ENCODE data around the gene MRFAP1.
"Not testable (repeated sequence)": the region's sequence is repeated elsewhere in the genome, so short reads cannot be mapped to it uniquely, and the experiment has no call there.

The MRFAP1 gene

DNA sequence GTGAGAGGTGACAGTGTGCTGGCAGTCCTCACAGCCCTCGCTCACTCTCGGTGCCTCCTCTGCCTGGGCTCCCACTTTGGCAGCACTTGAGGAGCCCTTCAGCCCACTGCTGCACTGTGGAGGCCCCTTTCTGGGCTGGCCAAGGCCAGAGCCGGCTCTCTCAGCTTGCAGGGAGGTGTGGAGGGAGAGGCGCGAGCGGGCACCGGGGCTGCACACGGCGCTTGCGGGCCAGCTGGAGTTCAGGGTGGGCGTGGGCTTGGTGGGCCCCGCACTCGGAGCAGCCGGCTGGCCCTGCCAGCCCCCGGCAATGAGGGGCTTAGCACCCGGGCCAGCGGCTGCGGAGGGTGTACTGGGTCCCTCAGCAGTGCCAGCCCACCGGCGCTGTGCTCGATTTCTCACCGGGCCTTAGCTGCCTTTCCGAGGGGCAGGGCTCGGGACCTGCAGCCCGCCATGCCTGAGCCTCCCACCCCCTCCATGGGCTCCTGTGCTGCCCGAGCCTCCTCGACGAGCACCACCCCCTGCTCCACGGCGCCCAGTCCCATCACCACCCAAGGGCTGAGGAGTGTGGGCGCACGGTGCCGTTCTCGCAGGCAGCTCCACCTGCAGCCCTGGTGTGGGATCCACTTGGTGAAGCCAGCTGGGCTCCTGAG, 32.2 kb downstream of the MRFAP1 start:
- DNase-seq: not testable (repeated sequence)

GRCh38 chr4:6673191-6673659, 32.7 kb downstream of the MRFAP1 start:
- DNase-seq: not testable (repeated sequence)

GRCh38 chr4:6673660-6674499, 33.4 kb downstream of the MRFAP1 start:
- DNase-seq: peak; percentile 88

DNA sequence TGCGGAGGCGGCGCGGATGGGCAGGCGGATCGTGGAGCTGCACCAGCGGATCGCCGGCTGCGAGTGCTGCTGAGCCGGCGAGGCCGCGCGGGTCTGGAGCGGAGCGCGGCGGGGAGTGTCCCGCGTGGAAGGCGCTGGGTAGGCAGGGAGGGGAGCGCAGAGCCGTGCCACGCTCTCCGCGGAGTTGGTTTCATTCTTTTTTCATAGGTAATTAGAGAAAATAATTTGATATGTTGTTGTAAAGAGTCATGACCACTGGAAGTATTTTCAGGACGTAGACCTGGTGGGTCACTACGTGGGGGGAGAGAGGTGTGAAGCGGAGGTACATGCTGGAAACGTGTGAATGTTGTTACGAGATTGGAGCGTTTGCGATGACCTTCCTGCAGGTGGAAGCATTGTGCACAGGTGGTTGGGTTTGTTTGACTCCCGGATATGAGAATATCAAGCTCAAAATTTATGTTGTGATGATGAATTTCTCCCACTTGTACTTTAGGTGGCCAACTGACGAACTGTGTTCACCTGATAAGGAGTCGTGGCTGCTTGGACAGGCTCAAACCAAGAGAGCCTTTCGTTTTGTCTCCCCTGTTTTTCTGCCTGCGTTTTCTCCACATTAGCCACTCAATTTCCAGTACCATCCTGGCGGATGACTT, 34.1 kb downstream of the MRFAP1 start:
- no peak for DNase-seq

GRCh38 chr4:6676722-6677558, 36.5 kb downstream of the MRFAP1 start:
- DNase-seq: no peak

GRCh38 chr4:6680372-6681034, 40.0 kb downstream of the MRFAP1 start:
- no peak for DNase-seq

DNA sequence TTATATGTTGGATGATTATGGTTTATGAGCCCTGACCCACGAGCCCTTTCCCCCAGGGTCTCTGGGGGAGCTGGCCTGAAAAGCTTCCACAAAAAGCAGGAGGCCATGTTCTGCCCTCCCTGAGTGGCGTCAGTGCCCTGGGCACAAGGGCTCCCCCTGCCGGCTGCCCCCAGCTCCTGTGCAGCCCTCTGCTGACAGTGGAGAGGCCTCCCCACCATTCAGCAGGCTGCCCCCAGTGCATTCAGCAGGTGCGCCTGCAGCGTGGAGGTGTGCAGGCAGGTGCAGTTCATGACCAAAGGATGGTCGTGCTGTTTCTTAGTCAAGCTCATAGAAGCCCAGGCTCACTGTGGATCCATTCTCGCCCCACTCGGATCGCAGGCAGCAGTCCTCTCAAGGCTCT, 40.7 kb downstream of the MRFAP1 start:
- no peak for DNase-seq

GRCh38 chr4:6682862-6683590, 42.5 kb downstream of the MRFAP1 start:
- DNase-seq: no peak

DNA sequence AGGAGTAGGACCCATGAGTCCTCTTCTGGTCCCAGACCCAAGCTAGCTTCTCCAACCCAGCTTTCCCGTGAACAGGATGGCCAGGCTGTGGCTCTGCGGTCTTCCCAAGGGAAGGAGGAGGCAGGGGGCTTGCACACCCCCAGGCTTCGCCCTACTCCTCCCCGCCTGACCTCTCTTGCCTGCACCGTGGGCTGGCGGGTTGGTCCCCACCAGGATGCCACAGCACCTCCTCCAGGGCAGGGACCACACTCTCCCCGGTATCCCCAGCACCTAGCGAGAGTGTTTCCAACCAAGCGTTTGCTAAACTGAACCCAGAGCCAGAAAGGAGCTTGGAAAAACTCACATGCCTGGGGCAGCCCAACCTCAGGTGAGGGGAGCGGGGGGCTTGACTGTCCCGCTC, 44.2 kb downstream of the MRFAP1 start:
- no peak for DNase-seq

GRCh38 chr4:6686104-6686787, 45.8 kb downstream of the MRFAP1 start:
- DNase-seq: no peak

GRCh38 chr4:6687947-6688878, 47.7 kb downstream of the MRFAP1 start:
- DNase-seq: no peak

DNA sequence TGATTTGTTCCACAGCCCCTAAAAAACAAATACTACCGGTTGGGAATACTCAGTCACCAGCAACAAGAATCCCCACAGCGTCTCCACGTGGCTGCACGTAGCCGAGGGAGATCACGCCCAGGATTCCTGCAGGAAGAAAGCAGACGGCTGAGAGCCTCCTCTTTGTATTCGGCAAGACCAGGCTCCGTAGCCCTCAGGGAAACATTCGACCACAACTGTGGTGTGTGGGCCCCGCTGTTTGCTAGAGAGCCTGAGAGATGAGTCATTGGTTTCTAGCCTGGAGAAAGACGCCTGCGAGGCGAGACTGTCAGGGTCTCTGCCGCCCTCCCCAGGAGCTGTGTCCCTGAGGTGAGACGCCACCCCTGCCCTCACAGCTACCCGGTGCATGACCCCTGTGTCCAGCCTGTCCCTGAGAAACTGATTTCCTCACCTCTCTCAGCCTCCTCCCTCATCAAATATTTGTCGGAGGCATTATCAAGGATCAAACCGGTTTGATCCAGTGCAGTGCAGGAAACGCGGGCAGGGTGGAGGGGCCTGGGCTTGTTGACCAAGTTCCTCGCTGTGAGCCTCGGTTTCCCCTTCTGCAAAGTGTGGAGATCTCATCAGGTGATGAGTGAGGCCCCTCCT, 48.5 kb downstream of the MRFAP1 start:
- peak; percentile 32 for DNase-seq

DNA sequence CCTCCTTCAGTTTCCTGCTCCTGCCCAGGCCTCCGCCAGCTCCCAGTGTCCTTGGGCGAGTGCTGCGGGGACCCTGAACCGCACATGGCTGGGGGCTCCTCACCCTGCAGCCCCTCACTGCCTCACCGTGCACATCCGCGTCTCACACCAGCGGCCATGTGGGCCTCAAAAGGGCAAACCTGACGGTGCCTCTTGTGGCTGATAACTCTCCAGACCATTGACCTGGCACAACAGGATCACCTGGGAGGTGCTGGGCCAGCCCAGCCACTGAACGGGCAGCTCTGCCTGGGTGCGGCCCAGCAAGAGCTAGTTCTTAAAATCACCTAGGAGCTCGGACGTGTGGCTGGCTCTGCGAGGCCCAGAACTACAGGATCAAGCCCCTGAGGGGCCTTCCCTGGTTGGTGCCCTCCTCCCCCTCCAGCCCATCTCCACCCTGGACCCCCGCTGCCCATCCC, 49.0 kb downstream of the MRFAP1 start:
- DNase-seq: peak; percentile 16
